ENCODE results near the gene WDR76.
A peak's percentile ranks its signal among the peaks of the same experiment; 100 is the strongest.
"Not testable (repeated sequence)": the region's sequence is repeated elsewhere in the genome, so short reads cannot be mapped to it uniquely, and the experiment has no call there.

WDR76 gene

GRCh38 chr15:43800286-43801141, 26.3 kb upstream of the WDR76 start, which contains the start of gene HYPK:
HYPK (plus strand) TSS chr15:43800599; CDS start chr15:43800623, 24 bp downstream.
- ATAC-seq (peak; percentile 95), DNase-seq (peak; percentile 90)
- peak within 1 kb of the TSS; percentile 92 for H3K4me3 Mint-ChIP-seq
- H3K27ac Mint-ChIP-seq = peak within 1 kb of the TSS; percentile 90
- peaks cover 58% of the 10 kb centered on the region for H3K36me3 Mint-ChIP-seq (ENCODE audit: low read depth)
- no peaks in the 10 kb centered on the region for H3K9me3 Mint-ChIP-seq
- no peaks in the 10 kb centered on the region for H3K27me3 Mint-ChIP-seq
- H3K4me1 Mint-ChIP-seq = peaks cover 36% of the 10 kb centered on the region

GRCh38 chr15:43802676-43803075, 24.1 kb upstream of the WDR76 start:
- Mint-ChIP-seq H3K4me1 (peaks cover 33% of the 10 kb centered on the region), H3K36me3 (ENCODE audit: low read depth) (peaks cover 65% of the 10 kb centered on the region)
- not testable (repeated sequence) for H3K9me3 Mint-ChIP-seq, H3K4me3 Mint-ChIP-seq, ATAC-seq, H3K27me3 Mint-ChIP-seq, DNase-seq, H3K27ac Mint-ChIP-seq

GRCh38 chr15:43808435-43808950, 18.3 kb upstream of the WDR76 start:
- no peaks in the 10 kb centered on the region for H3K9me3 Mint-ChIP-seq
- peaks cover 5% of the 10 kb centered on the region for H3K4me1 Mint-ChIP-seq
- H3K27ac Mint-ChIP-seq = no peak overlapping the region
- H3K27me3 Mint-ChIP-seq = no peaks in the 10 kb centered on the region
- ATAC-seq = no peak
- peaks cover 59% of the 10 kb centered on the region for H3K36me3 Mint-ChIP-seq (ENCODE audit: low read depth)
- no peak overlapping the region for H3K4me3 Mint-ChIP-seq
- no peak for DNase-seq

GRCh38 chr15:43808960-43809678, 17.7 kb upstream of the WDR76 start:
- no peak overlapping the region for H3K27ac Mint-ChIP-seq
- H3K36me3 Mint-ChIP-seq (ENCODE audit: low read depth) = peaks cover 63% of the 10 kb centered on the region
- ATAC-seq = no peak

GRCh38 chr15:43815064-43815463, 11.7 kb upstream of the WDR76 start:
- H3K9me3 Mint-ChIP-seq, DNase-seq, H3K27me3 Mint-ChIP-seq, H3K4me1 Mint-ChIP-seq, H3K4me3 Mint-ChIP-seq, ATAC-seq, H3K27ac Mint-ChIP-seq: not testable (repeated sequence)
- peaks cover 59% of the 10 kb centered on the region for H3K36me3 Mint-ChIP-seq (ENCODE audit: low read depth)

More at GRCh38 chr15:43808960-43809678, 17.7 kb upstream of the WDR76 start:
- Mint-ChIP-seq H3K9me3 (no peaks in the 10 kb centered on the region), H3K27me3 (no peaks in the 10 kb centered on the region), H3K4me1 (peaks cover 5% of the 10 kb centered on the region), H3K4me3 (no peak overlapping the region)
- DNase-seq = no peak

- no peak for DNase-seq
- ATAC-seq = no peak
- H3K36me3 Mint-ChIP-seq (ENCODE audit: low read depth) = peaks cover 37% of the 10 kb centered on the region
- H3K4me1 Mint-ChIP-seq = peaks cover 57% of the 10 kb centered on the region
- no peaks in the 10 kb centered on the region for H3K27me3 Mint-ChIP-seq
- peak overlapping the region; percentile 2 for H3K27ac Mint-ChIP-seq
- H3K4me3 Mint-ChIP-seq = peak overlapping the region; percentile 55
- H3K9me3 Mint-ChIP-seq = peaks cover 4% of the 10 kb centered on the region
Measured at GRCh38 chr15:43821505-43821904, 5.3 kb upstream of the WDR76 start.

GRCh38 chr15:43824302-43825246, 2.2 kb upstream of the WDR76 start, which contains the start of gene MFAP1:
MFAP1 (minus strand) TSS chr15:43824690; CDS start chr15:43824569, 121 bp downstream.
- Mint-ChIP-seq H3K27me3 (no peaks in the 10 kb centered on the region), H3K36me3 (ENCODE audit: low read depth) (peaks cover 36% of the 10 kb centered on the region), H3K4me3 (peak within 1 kb of the TSS; percentile 96), H3K27ac (peak within 1 kb of the TSS; percentile 94), H3K9me3 (peaks cover 4% of the 10 kb centered on the region), H3K4me1 (peaks cover 76% of the 10 kb centered on the region)
- ATAC-seq (peak; percentile 87), DNase-seq (peak; percentile 91)

- Mint-ChIP-seq H3K4me3 (peak overlapping the region; percentile 91), H3K36me3 (ENCODE audit: low read depth) (peaks cover 40% of the 10 kb centered on the region), H3K4me1 (peaks cover 80% of the 10 kb centered on the region)
- not testable (repeated sequence) for H3K27me3 Mint-ChIP-seq, H3K27ac Mint-ChIP-seq, ATAC-seq, H3K9me3 Mint-ChIP-seq
- DNase-seq = peak; percentile 11
Measured at GRCh38 chr15:43825305-43825704, 1.5 kb upstream of the WDR76 start.

GRCh38 chr15:43826029-43826507, 734 bp upstream of the WDR76 start:
- H3K27me3 Mint-ChIP-seq = no peaks in the 10 kb centered on the region
- H3K27ac Mint-ChIP-seq = peak overlapping the region; percentile 92
- DNase-seq (peak; percentile 14), ATAC-seq (no peak)
- peaks cover 4% of the 10 kb centered on the region for H3K9me3 Mint-ChIP-seq
- H3K4me3 Mint-ChIP-seq = peak overlapping the region; percentile 91
- peaks cover 42% of the 10 kb centered on the region for H3K36me3 Mint-ChIP-seq (ENCODE audit: low read depth)
- H3K4me1 Mint-ChIP-seq = peaks cover 80% of the 10 kb centered on the region

GRCh38 chr15:43828061-43828657, 1.4 kb downstream of the WDR76 start:
- ATAC-seq (peak; percentile 31), DNase-seq (peak; percentile 12)
- peak overlapping the region; percentile 91 for H3K4me3 Mint-ChIP-seq

GRCh38 chr15:43829951-43830540, 3.2 kb downstream of the WDR76 start:
- ATAC-seq, H3K27me3 Mint-ChIP-seq, DNase-seq, H3K9me3 Mint-ChIP-seq: not testable (repeated sequence)
- Mint-ChIP-seq H3K4me1 (peaks cover 55% of the 10 kb centered on the region), H3K4me3 (peak overlapping the region; percentile 26), H3K36me3 (ENCODE audit: low read depth) (peaks cover 42% of the 10 kb centered on the region), H3K27ac (peak overlapping the region; percentile 27)

More at GRCh38 chr15:43828061-43828657, 1.4 kb downstream of the WDR76 start:
- peaks cover 41% of the 10 kb centered on the region for H3K36me3 Mint-ChIP-seq (ENCODE audit: low read depth)
- H3K27me3 Mint-ChIP-seq = no peaks in the 10 kb centered on the region
- peak overlapping the region; percentile 92 for H3K27ac Mint-ChIP-seq
- H3K4me1 Mint-ChIP-seq = peaks cover 70% of the 10 kb centered on the region
- peaks cover 4% of the 10 kb centered on the region for H3K9me3 Mint-ChIP-seq

- not testable (repeated sequence) for ATAC-seq, H3K4me3 Mint-ChIP-seq, H3K27me3 Mint-ChIP-seq, H3K9me3 Mint-ChIP-seq, DNase-seq, H3K27ac Mint-ChIP-seq
- Mint-ChIP-seq H3K36me3 (ENCODE audit: low read depth) (peaks cover 45% of the 10 kb centered on the region), H3K4me1 (peaks cover 48% of the 10 kb centered on the region)
Measured at GRCh38 chr15:43830691-43831275, 4.0 kb downstream of the WDR76 start.
